Measurements from ENCODE around the gene SPON1.

GRCh38 chr11:13954591-13954990 is 7.9 kb upstream of the SPON1 start:
- TF ChIP-seq CTCF (conservative IDR thresholded peaks at IDR 0.05; ENCODE audit: low read depth, low read length) (no peak), EZH2 (IDR thresholded peaks at IDR 0.05; ENCODE audit: low read length, unreplicated experiment) (no peak)
